ENCODE measurements around the gene TMEM41A.

Gene TMEM41A

GRCh38 chr3:185439745-185440466, 58.9 kb downstream of the TMEM41A start:
- in situ Hi-C loops (cut with MboI; ENCODE audit: low sequenced_read_pairs, unreplicated experiment) = no loop called here
- DNase-seq (ENCODE audit: low spot score) = no peak
- no peak for TF ChIP-seq CTCF (IDR thresholded peaks at IDR 0.05; ENCODE audit: borderline replicate concordance, control extremely low read depth, extremely low read depth, insufficient read depth, missing control alignments)
